ENCODE measurements around the gene MBD5.

The MBD5 gene

GRCh38 chr2:148303161-148303560, 282.3 kb downstream of the MBD5 start:
- TF ChIP-seq GATA3 (IDR thresholded peaks at IDR 0.05; ENCODE audit: low read depth, low read length) (no peak), GATA2 (IDR thresholded peaks at IDR 0.05; ENCODE audit: low read depth, low read length) (no peak)

GRCh38 chr2:148305476-148305875, 284.6 kb downstream of the MBD5 start:
- TF ChIP-seq GATA3 (IDR thresholded peaks at IDR 0.05; ENCODE audit: low read depth, low read length) (no peak), GATA2 (IDR thresholded peaks at IDR 0.05; ENCODE audit: low read depth, low read length) (no peak)

DNA sequence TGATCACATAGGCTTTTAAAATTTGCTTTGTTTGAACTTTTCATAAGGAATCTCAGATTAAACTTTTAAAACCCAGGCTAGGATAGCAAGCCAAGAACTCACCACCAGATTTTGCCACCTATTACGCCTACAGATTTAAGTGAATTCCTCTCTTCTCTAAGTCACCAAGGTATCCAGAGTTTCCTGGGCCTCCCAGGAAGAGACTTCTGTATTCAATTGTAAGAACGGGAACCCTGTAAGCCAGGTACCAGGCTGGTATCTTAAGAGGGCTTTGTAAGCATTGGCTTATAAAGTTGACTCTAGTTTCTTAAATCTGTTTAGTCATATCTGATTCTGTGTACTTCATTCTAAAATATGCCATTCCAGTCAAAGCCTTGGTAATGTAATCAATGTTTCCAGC, 285.1 kb downstream of the MBD5 start:
- no peak for TF ChIP-seq GATA3 (IDR thresholded peaks at IDR 0.05; ENCODE audit: low read depth, low read length)

- no peak for TF ChIP-seq GATA2 (IDR thresholded peaks at IDR 0.05; ENCODE audit: low read depth, low read length)
- no peak for TF ChIP-seq GATA3 (IDR thresholded peaks at IDR 0.05; ENCODE audit: low read depth, low read length)
Observed at GRCh38 chr2:148317598-148317997, 296.7 kb downstream of the MBD5 start.

DNA sequence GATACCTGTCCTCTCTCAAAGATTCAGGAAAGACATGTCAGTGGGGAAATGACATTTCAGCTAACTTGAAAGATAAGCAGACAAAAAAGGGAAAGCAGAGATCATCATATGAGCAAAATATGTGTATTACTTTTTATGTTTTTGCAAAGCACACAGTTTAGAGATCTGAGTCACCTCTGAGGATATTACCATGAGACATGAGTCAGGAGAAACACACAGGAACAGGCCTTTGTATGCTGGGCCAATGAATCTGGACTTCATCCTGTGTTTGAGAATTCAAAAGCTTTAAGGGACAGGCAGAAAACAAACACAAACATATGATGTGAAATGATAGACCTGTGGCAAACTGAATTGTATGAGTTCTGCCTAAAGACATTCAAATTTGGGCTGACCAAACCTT, 317.6 kb downstream of the MBD5 start:
- TF ChIP-seq GATA2 (IDR thresholded peaks at IDR 0.05; ENCODE audit: low read depth, low read length) (no peak), GATA3 (IDR thresholded peaks at IDR 0.05; ENCODE audit: low read depth, low read length) (no peak)

DNA sequence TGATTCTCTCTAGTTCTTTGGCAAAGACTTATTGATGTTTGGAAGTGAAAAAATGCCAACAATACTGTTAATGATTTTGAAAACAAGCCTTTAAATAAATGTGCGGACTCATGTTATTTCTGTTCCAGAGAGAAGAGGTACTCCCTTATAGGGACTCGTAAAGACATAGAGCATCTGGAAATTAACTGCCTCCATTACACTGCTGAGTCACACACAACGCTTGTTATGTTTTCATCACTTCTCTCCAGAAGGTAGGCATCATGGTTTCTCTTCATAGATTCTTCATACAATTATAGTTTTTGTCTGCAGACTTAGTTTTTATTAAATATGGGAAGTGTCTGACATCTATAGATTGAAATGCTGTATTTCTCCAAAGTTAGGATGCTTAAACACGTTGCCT, 321.2 kb downstream of the MBD5 start:
- TF ChIP-seq GATA2 (IDR thresholded peaks at IDR 0.05; ENCODE audit: low read depth, low read length) (no peak), GATA3 (IDR thresholded peaks at IDR 0.05; ENCODE audit: low read depth, low read length) (no peak)

DNA sequence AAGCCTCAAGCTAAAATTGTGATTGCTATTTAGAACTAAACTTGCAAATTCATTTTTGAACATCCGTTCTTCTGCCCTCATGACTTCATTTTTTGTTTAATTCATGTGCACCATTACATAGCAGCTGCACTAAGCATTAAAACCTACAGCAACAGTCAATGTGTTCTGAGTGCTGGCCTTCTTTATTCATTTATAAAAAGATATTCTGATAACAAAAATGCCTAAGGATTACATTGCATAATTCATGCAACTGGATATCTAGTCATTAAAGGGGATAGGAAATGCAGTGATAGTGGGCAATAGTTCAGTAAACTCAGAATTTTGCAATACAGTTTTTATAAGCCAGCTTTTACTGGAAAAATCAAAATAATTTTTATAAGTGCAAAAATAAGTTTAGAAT, 329.3 kb downstream of the MBD5 start:
- TF ChIP-seq GATA3 (IDR thresholded peaks at IDR 0.05; ENCODE audit: low read depth, low read length) (no peak), GATA2 (IDR thresholded peaks at IDR 0.05; ENCODE audit: low read depth, low read length) (no peak)

GRCh38 chr2:148351437-148352143, 330.7 kb downstream of the MBD5 start:
- no peak for TF ChIP-seq GATA3 (IDR thresholded peaks at IDR 0.05; ENCODE audit: low read depth, low read length)
- TF ChIP-seq GATA2 (IDR thresholded peaks at IDR 0.05; ENCODE audit: low read depth, low read length): no peak

GRCh38 chr2:148358375-148358774, 337.5 kb downstream of the MBD5 start:
- TF ChIP-seq GATA3 (IDR thresholded peaks at IDR 0.05; ENCODE audit: low read depth, low read length) (no peak), GATA2 (IDR thresholded peaks at IDR 0.05; ENCODE audit: low read depth, low read length) (no peak)

GRCh38 chr2:148360662-148361061, 339.8 kb downstream of the MBD5 start:
- no peak for TF ChIP-seq GATA2 (IDR thresholded peaks at IDR 0.05; ENCODE audit: low read depth, low read length)
- no peak for TF ChIP-seq GATA3 (IDR thresholded peaks at IDR 0.05; ENCODE audit: low read depth, low read length)

GRCh38 chr2:148362144-148362796, 341.4 kb downstream of the MBD5 start:
- no peak for TF ChIP-seq GATA3 (IDR thresholded peaks at IDR 0.05; ENCODE audit: low read depth, low read length)

DNA sequence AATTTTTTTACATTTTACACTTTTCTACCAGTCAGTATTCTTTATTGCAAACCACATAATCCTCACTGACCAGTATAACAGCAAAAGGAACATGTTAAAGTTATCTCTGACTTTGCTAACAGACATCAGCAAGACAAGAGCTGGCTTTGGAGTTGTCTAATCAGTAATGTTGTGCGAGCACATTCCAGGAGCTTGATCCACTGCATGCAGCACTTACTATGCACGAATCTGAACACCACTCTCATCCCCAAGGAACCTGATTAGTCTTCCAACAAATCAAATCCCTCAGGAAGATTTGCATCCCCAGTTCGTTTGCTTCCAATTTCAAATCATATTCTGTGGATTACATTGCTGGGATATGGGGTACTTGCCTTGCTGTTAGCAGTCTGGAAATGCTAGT, 354.3 kb downstream of the MBD5 start:
- TF ChIP-seq GATA2 (IDR thresholded peaks at IDR 0.05; ENCODE audit: low read depth, low read length): no peak
- TF ChIP-seq GATA3 (IDR thresholded peaks at IDR 0.05; ENCODE audit: low read depth, low read length): no peak

GRCh38 chr2:148391324-148391723, 370.4 kb downstream of the MBD5 start:
- TF ChIP-seq GATA3 (IDR thresholded peaks at IDR 0.05; ENCODE audit: low read depth, low read length) (no peak), GATA2 (IDR thresholded peaks at IDR 0.05; ENCODE audit: low read depth, low read length) (no peak)

- TF ChIP-seq GATA2 (IDR thresholded peaks at IDR 0.05; ENCODE audit: low read depth, low read length) (no peak), GATA3 (IDR thresholded peaks at IDR 0.05; ENCODE audit: low read depth, low read length) (no peak)
Observed at GRCh38 chr2:148402786-148403185, 381.9 kb downstream of the MBD5 start.

DNA sequence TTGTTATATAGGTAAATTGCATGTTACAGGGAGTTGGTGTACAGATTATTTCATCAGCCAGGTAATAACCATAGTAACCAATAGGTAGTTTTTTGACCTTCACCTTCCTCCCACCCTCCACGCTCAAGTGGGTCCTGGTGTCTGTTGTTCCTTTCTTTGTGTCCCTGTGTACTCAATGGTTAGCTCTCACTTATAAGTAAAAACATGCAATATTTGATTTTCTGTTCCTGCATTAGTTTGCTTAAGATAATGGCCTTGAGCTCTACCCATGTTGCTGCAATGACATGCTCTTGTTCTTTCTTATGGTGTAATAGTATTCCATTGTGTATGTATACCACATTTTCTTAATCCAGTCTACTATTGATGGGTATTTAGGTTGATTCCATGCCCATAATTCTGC, 390.0 kb downstream of the MBD5 start:
- TF ChIP-seq GATA2 (IDR thresholded peaks at IDR 0.05; ENCODE audit: low read depth, low read length): no peak
- TF ChIP-seq GATA3 (IDR thresholded peaks at IDR 0.05; ENCODE audit: low read depth, low read length): no peak

Data from SH-SY5Y (cell line).